Measurements from ENCODE around the gene RAB27A.

Gene RAB27A

DNA sequence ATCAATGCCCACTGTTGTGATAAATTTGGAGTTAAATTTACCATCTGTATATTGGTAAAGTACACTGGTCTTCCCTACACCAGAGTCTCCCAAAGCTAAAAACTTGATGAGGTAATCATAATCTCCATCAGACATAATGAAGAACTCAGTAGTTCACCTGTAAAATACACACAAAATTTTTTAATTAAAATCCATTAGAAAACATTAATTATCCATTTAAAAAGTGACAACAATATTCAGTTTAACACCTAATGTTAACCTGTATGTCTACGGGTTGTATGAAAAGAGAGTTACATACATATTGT is 54.9 kb downstream of the RAB27A start:
- Histone ChIP-seq H3K27ac (ENCODE audit: low read depth, low read length) (no peak overlapping the region), H3F3A (ENCODE audit: insufficient read depth) (no peaks in the 10 kb centered on the region), H3K27me3 (ENCODE audit: low read length) (no peaks in the 10 kb centered on the region), H3K9me3 (ENCODE audit: insufficient read depth, low read length) (no peaks in the 10 kb centered on the region), H3K79me2 (ENCODE audit: insufficient read depth, low read length) (no peaks in the 10 kb centered on the region), H2AFZ (ENCODE audit: low read depth, low read length, severe bottlenecking) (no peak overlapping the region), H3K4me2 (ENCODE audit: low read depth, low read length, poor library complexity, severe bottlenecking) (no peak overlapping the region), H3K4me3 (ENCODE audit: insufficient read depth, low read length, poor library complexity, severe bottlenecking) (no peak overlapping the region), H3K9ac (ENCODE audit: low read length) (no peak overlapping the region), H3K36me3 (ENCODE audit: low read length) (no peaks in the 10 kb centered on the region), H3K9me2 (replicated peaks; ENCODE audit: insufficient read depth, low read length) (no peaks in the 10 kb centered on the region), H4K20me1 (ENCODE audit: low read depth, low read length) (no peaks in the 10 kb centered on the region)
- no peak for TF ChIP-seq EZH2phosphoT487 (conservative IDR thresholded peaks at IDR 0.05; ENCODE audit: low read length)
- TF ChIP-seq, protein P1, sequence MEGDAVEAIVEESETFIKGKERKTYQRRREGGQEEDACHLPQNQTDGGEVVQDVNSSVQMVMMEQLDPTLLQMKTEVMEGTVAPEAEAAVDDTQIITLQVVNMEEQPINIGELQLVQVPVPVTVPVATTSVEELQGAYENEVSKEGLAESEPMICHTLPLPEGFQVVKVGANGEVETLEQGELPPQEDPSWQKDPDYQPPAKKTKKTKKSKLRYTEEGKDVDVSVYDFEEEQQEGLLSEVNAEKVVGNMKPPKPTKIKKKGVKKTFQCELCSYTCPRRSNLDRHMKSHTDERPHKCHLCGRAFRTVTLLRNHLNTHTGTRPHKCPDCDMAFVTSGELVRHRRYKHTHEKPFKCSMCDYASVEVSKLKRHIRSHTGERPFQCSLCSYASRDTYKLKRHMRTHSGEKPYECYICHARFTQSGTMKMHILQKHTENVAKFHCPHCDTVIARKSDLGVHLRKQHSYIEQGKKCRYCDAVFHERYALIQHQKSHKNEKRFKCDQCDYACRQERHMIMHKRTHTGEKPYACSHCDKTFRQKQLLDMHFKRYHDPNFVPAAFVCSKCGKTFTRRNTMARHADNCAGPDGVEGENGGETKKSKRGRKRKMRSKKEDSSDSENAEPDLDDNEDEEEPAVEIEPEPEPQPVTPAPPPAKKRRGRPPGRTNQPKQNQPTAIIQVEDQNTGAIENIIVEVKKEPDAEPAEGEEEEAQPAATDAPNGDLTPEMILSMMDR (IDR thresholded peaks at IDR 0.05; ENCODE audit: insufficient read depth, low read length, poor library complexity, severe bottlenecking) = no peak

DNA sequence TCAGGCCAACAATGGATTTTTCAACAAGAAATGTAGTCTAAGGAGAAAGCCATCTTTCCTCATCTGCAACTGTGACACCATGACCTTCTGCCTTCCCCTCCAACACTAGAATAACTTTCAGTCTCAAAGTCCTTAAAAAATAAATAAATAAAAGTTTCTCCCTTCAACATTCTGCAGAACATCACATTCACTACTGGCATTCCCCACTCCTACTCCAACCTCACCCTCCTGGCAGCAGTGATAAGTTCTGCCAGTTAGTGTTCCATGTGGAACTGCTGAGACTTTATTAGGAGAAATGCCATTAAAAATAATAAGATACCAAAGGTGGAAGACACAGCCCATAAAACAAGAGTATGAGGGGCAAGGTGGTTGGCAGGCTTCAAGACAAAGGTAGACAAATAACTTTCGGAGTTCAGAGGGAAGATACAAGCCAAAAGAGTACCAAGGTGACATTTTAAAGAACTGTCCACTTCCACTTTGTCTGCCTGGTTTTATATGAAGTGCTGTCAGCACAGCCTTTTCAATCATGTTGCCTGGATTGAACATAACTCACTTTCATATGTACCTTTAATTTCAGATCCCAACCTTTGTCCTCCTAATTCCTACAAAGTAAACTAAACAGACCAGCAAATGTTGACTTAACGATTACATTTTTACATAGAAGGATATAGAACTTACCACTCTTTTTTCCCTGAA is 55.4 kb downstream of the RAB27A start:
- Histone ChIP-seq H3K9ac (ENCODE audit: low read length) (no peak overlapping the region), H3K4me2 (ENCODE audit: low read depth, low read length, poor library complexity, severe bottlenecking) (no peak overlapping the region), H3K36me3 (ENCODE audit: low read length) (no peaks in the 10 kb centered on the region), H2AFZ (ENCODE audit: low read depth, low read length, severe bottlenecking) (no peak overlapping the region), H4K20me1 (ENCODE audit: low read depth, low read length) (no peaks in the 10 kb centered on the region), H3K9me3 (ENCODE audit: insufficient read depth, low read length) (no peaks in the 10 kb centered on the region), H3K27me3 (ENCODE audit: low read length) (no peaks in the 10 kb centered on the region), H3K79me2 (ENCODE audit: insufficient read depth, low read length) (no peaks in the 10 kb centered on the region), H3K27ac (ENCODE audit: low read depth, low read length) (no peak overlapping the region), H3K4me3 (ENCODE audit: insufficient read depth, low read length, poor library complexity, severe bottlenecking) (no peak overlapping the region), H3F3A (ENCODE audit: insufficient read depth) (no peaks in the 10 kb centered on the region), H3K9me2 (replicated peaks; ENCODE audit: insufficient read depth, low read length) (no peaks in the 10 kb centered on the region)
- TF ChIP-seq EZH2phosphoT487 (conservative IDR thresholded peaks at IDR 0.05; ENCODE audit: low read length) = no peak
- TF ChIP-seq, protein P1 (IDR thresholded peaks at IDR 0.05; ENCODE audit: insufficient read depth, low read length, poor library complexity, severe bottlenecking) = no peak

DNA sequence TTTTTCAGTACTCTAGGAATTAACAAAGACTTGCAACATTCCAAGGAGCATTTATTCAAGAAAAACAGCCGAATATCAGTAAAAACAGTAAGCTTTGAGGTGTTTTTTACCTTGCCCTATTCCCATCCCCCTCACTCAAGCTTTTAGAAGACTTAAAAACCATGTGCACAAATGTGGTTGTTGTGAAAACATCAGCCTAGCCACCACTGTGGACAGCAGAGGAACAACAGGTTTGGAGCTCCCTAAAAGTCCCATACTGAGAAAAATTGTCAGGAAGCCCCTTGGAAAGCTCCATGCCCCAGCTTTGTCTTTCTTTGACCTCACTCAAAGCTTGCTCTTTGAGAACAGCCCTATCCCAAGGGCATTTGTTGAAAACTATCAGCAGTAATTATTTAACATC is 58.2 kb downstream of the RAB27A start:
- Histone ChIP-seq H3K27me3 (ENCODE audit: low read length) (no peaks in the 10 kb centered on the region), H4K20me1 (ENCODE audit: low read depth, low read length) (no peaks in the 10 kb centered on the region), H3K4me3 (ENCODE audit: insufficient read depth, low read length, poor library complexity, severe bottlenecking) (no peak overlapping the region), H3F3A (ENCODE audit: insufficient read depth) (no peaks in the 10 kb centered on the region), H3K4me2 (ENCODE audit: low read depth, low read length, poor library complexity, severe bottlenecking) (no peak overlapping the region), H3K9ac (ENCODE audit: low read length) (no peak overlapping the region), H2AFZ (ENCODE audit: low read depth, low read length, severe bottlenecking) (no peak overlapping the region), H3K9me3 (ENCODE audit: insufficient read depth, low read length) (no peaks in the 10 kb centered on the region), H3K36me3 (ENCODE audit: low read length) (no peaks in the 10 kb centered on the region), H3K27ac (ENCODE audit: low read depth, low read length) (no peak overlapping the region), H3K9me2 (replicated peaks; ENCODE audit: insufficient read depth, low read length) (no peaks in the 10 kb centered on the region), H3K79me2 (ENCODE audit: insufficient read depth, low read length) (no peaks in the 10 kb centered on the region)
- TF ChIP-seq, protein P1 (IDR thresholded peaks at IDR 0.05; ENCODE audit: insufficient read depth, low read length, poor library complexity, severe bottlenecking) = no peak
- TF ChIP-seq EZH2phosphoT487 (conservative IDR thresholded peaks at IDR 0.05; ENCODE audit: low read length) = no peak

Data from SU-DHL-6 (cell line).